CD14-positive monocyte (primary cell): Measurements from ENCODE around the gene SYPL1. TPM values are rescaled to one million over a fixed set of nuclear protein-coding genes. Genes with fewer than 3 reads are reported as not detected.

Experiments
- DNase-seq, 3 donors: peaks; one replicate each; pipeline ENCODE4 v3.0.0-alpha.2; 2011 to 2022
- H2AFZ ChIP-seq: 2 replicates; pipeline ENCODE4 v1.6.0; 2012; ENCODE audit warnings: mild to moderate bottlenecking, low read depth, low read length, inconsistent platforms; ENCODE audit not compliant: insufficient read depth, poor library complexity, severe bottlenecking
- H3K27ac ChIP-seq, 2 donors: 1 replicate in 1 of 2; 2 replicates in 1 of 2; pipeline ENCODE4 v1.5.1; 2012 to 2013; ENCODE audit warnings: low read length in 2 of 2, control low read depth in 1 of 2, inconsistent platforms in 1 of 2, low read depth in 1 of 2, mild to moderate bottlenecking in 1 of 2
- H3K27me3 ChIP-seq, 2 donors: one replicate each; pipeline versions ENCODE4 v1.6.0 to v1.6.1; 2011 to 2013; ENCODE audit warnings: low read length in 2 of 2; ENCODE audit not compliant: control insufficient read depth in 2 of 2, insufficient read depth in 2 of 2
- H3K36me3 ChIP-seq, 2 donors: replicated peaks in 1 of 2; 1 replicate in 1 of 2; 2 replicates in 1 of 2; pipeline versions ENCODE4 v1.5.1 to v1.6.1; 2012 to 2013; ENCODE audit warnings: low read length in 2 of 2, control low read depth in 1 of 2, inconsistent platforms in 1 of 2, mild to moderate bottlenecking in 1 of 2; ENCODE audit not compliant: insufficient read depth in 2 of 2, control insufficient read depth in 1 of 2
- H3K4me1 ChIP-seq, 2 donors: 1 replicate in 1 of 2; 2 replicates in 1 of 2; pipeline versions ENCODE4 v1.5.1 to v1.6.1; 2012 to 2013; ENCODE audit warnings: low read length in 2 of 2, control low read depth in 1 of 2, inconsistent platforms in 1 of 2, mild to moderate bottlenecking in 1 of 2, moderate library complexity in 1 of 2; ENCODE audit not compliant: insufficient read depth in 2 of 2, control insufficient read depth in 1 of 2
- H3K4me2 ChIP-seq: replicated peaks from 2 replicates; pipeline ENCODE3; 2012; ENCODE audit warnings: low read length, moderate library complexity, mild to moderate bottlenecking; ENCODE audit not compliant: poor library complexity, severe bottlenecking; ENCODE audit errors: extremely low read depth
- H3K4me3 ChIP-seq, 3 experiments: fragments of 200-600 bp in 1 of 3; sonication (generic) in 1 of 3; replicated peaks in 1 of 3; 1 replicate in 2 of 3; 2 replicates in 1 of 3; pipeline ENCODE4 v1.5.1; 2011 to 2013; ENCODE audit warnings: low read length in 3 of 3, mild to moderate bottlenecking in 3 of 3, control low read depth in 2 of 3, low read depth in 2 of 3, inconsistent platforms in 1 of 3, moderate library complexity in 1 of 3
- H3K79me2 ChIP-seq: 2 replicates; pipeline ENCODE4 v1.6.0; 2012; ENCODE audit warnings: mild to moderate bottlenecking, control low read depth, inconsistent platforms, low read length, moderate library complexity; ENCODE audit not compliant: insufficient read depth
- H3K9ac ChIP-seq: 2 replicates; pipeline ENCODE4 v1.6.0; 2017; ENCODE audit warnings: low read length, mild to moderate bottlenecking; ENCODE audit not compliant: insufficient read depth, poor library complexity, severe bottlenecking
- H3K9me3 ChIP-seq, 2 donors: replicated peaks in 1 of 2; 1 replicate in 1 of 2; 2 replicates in 1 of 2; pipeline versions ENCODE4 v1.5.1 to v1.6.1; 2012 to 2013; ENCODE audit warnings: low read length in 2 of 2, control low read depth in 1 of 2; ENCODE audit not compliant: control insufficient read depth in 1 of 2, insufficient read depth in 1 of 2
- H4K20me1 ChIP-seq: 2 replicates; pipeline ENCODE4 v1.6.0; 2012; ENCODE audit warnings: mild to moderate bottlenecking, low read length, control low read depth, moderate library complexity; ENCODE audit not compliant: insufficient read depth
- H3K27ac Mint-ChIP-seq, 7 donors: one replicate each; pipeline ENCODE4 v1.8.0; 2020; ENCODE audit warnings: mild to moderate bottlenecking in 7 of 7, mixed read lengths in 7 of 7, moderate library complexity in 6 of 7, inconsistent platforms in 2 of 7
- H3K27me3 Mint-ChIP-seq, 3 donors: one replicate each; pipeline ENCODE4 v1.8.0; 2021 to 2022; ENCODE audit warnings: low read depth in 3 of 3, mild to moderate bottlenecking in 3 of 3, mixed read lengths in 3 of 3, moderate library complexity in 3 of 3, inconsistent platforms in 1 of 3
- H3K36me3 Mint-ChIP-seq, 2 donors: one replicate each; pipeline ENCODE4 v1.8.0; 2020; ENCODE audit warnings: mixed read lengths in 2 of 2, inconsistent platforms in 1 of 2, mild to moderate bottlenecking in 1 of 2
- H3K4me1 Mint-ChIP-seq: one replicate; pipeline ENCODE4 v1.8.0; 2020; ENCODE audit warnings: mild to moderate bottlenecking, mixed read lengths
- H3K4me3 Mint-ChIP-seq, 2 donors: one replicate each; pipeline ENCODE4 v1.8.0; 2020; ENCODE audit warnings: mild to moderate bottlenecking in 2 of 2, mixed read lengths in 2 of 2, moderate library complexity in 1 of 2
- H3K9me3 Mint-ChIP-seq, 7 donors: one replicate each; pipeline ENCODE4 v1.8.0; 2020 to 2022; ENCODE audit warnings: mixed read lengths in 7 of 7, mild to moderate bottlenecking in 6 of 7, moderate library complexity in 6 of 7, inconsistent platforms in 2 of 7
- WGBS: methylation state at CpG from one replicate; pipeline ENCODE4 v1.1.5; 2013; ENCODE audit warnings: missing lambda C conversion rate; ENCODE audit not compliant: insufficient coverage; 5-methylcytosine and 5-hydroxymethylcytosine counted together
- intact Hi-C, 2 donors: fragments of 100-400 bp; cut with micrococcal nuclease; formaldehyde crosslinking; loops; one replicate each; pipeline versions ENCODE4 v1.15.0 to v1.15.1; 2023
- polyA plus RNA-seq, 3 donors: library from polyadenylated mRNA; depleted of rRNA in 1 of 3; unstranded in 2 of 3; stranded (reverse) in 1 of 3; fragments of 300-500 nt in 2 of 3; fragments of >200 nt in 1 of 3; fragmentation: Illumina TruSeq in 2 of 3; gene quantifications; 1 replicate in 2 of 3; 2 replicates in 1 of 3; pipeline ENCODE4 v1.2.3, GENCODE V29; 2012 to 2021
- TF ChIP-seq, protein P1 (sequence below): fragments of 200-600 bp; IDR thresholded peaks from one replicate; pipeline ENCODE4 v1.8.0; 2022; ENCODE audit warnings: antibody characterized with exemption, mild to moderate bottlenecking

Gene SYPL1
- polyA plus RNA-seq, 3 donors: 22.3 to 82.1 (median 64.7) TPM

- Histone ChIP-seq H3K4me3 (no peak overlapping the region), H3K27me3 (no peaks in the 10 kb centered on the region), H2AFZ (no peak overlapping the region), H4K20me1 (no peaks in the 10 kb centered on the region), H3K4me1 (no peaks in the 10 kb centered on the region), H3K36me3 (no peaks in the 10 kb centered on the region), H3K9ac (no peak overlapping the region), H3K79me2 (no peaks in the 10 kb centered on the region), H3K4me2 (no peak overlapping the region), H3K27ac (no peak overlapping the region), H3K9me3 (no peaks in the 10 kb centered on the region)
- DNase-seq: no peak
- TF ChIP-seq, protein P1, sequence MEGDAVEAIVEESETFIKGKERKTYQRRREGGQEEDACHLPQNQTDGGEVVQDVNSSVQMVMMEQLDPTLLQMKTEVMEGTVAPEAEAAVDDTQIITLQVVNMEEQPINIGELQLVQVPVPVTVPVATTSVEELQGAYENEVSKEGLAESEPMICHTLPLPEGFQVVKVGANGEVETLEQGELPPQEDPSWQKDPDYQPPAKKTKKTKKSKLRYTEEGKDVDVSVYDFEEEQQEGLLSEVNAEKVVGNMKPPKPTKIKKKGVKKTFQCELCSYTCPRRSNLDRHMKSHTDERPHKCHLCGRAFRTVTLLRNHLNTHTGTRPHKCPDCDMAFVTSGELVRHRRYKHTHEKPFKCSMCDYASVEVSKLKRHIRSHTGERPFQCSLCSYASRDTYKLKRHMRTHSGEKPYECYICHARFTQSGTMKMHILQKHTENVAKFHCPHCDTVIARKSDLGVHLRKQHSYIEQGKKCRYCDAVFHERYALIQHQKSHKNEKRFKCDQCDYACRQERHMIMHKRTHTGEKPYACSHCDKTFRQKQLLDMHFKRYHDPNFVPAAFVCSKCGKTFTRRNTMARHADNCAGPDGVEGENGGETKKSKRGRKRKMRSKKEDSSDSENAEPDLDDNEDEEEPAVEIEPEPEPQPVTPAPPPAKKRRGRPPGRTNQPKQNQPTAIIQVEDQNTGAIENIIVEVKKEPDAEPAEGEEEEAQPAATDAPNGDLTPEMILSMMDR: no peak
- peaks cover 0 to 3% (median 0%) of the 10 kb centered on the region in 7 donors for H3K9me3 Mint-ChIP-seq
- no peak overlapping the region for H3K27ac Mint-ChIP-seq
- H3K4me1 Mint-ChIP-seq: peaks cover 4% of the 10 kb centered on the region
- intact Hi-C loops: no loop called here
- no CpG with 5 or more reads among the region's 3 CpGs for WGBS
- no peak overlapping the region for H3K4me3 Mint-ChIP-seq
- H3K27me3 Mint-ChIP-seq: peaks cover 4 to 12% (median 11%) of the 10 kb centered on the region in 3 donors
- H3K36me3 Mint-ChIP-seq: no peaks in the 10 kb centered on the region
These were observed 22.1 kb upstream of the SYPL1 start for GRCh38 chr7:106134241-106134640.

- Histone ChIP-seq H3K4me2 (no peak overlapping the region), H3K36me3 (no peaks in the 10 kb centered on the region), H4K20me1 (no peaks in the 10 kb centered on the region), H3K27ac (no peak overlapping the region), H3K79me2 (no peaks in the 10 kb centered on the region), H2AFZ (no peak overlapping the region), H3K9me3 (no peaks in the 10 kb centered on the region), H3K27me3 (no peaks in the 10 kb centered on the region), H3K9ac (no peak overlapping the region), H3K4me3 (no peak overlapping the region), H3K4me1 (peaks cover 8 to 12% of the 10 kb centered on the region in 2 donors)
- peaks cover 0 to 3% (median 0%) of the 10 kb centered on the region in 7 donors for H3K9me3 Mint-ChIP-seq
- peaks cover 10% of the 10 kb centered on the region for H3K4me1 Mint-ChIP-seq
- peaks cover 5 to 8% (median 5%) of the 10 kb centered on the region in 3 donors for H3K27me3 Mint-ChIP-seq
- no peak overlapping the region for H3K27ac Mint-ChIP-seq
- no peak for DNase-seq
- TF ChIP-seq, protein P1: no peak
- H3K4me3 Mint-ChIP-seq: no peak overlapping the region
- WGBS: 100% methylated on average over 3 of the region's 3 CpGs
- H3K36me3 Mint-ChIP-seq: no peaks in the 10 kb centered on the region
- intact Hi-C loops: no loop called here
These were observed 17.2 kb upstream of the SYPL1 start for GRCh38 chr7:106129291-106129690.
